NCI-H128 (cell line): ENCODE data around the gene NME5.
"Not testable (repeated sequence)": the region's sequence is repeated elsewhere in the genome, so short reads cannot be mapped to it uniquely, and the experiment has no call there.

Experiments used
- DNase-seq: peaks from one replicate; lab custom pipeline; 2025; ENCODE audit not compliant: unreplicated experiment; lab: John Stamatoyannopoulos, UW

NME5 gene

GRCh38 chr5:138083702-138084101 lies 55.5 kb downstream of the NME5 start, which contains the start of gene WNT8A:
Gene WNT8A (plus strand): TSS chr5:138084033. CDS start chr5:138084128, 95 bp downstream.
- no peak for DNase-seq

- no peak for DNase-seq
Observed at GRCh38 chr5:138082033-138082432, 57.2 kb downstream of the NME5 start.

GRCh38 chr5:138078006-138078643 lies 61.1 kb downstream of the NME5 start:
- no peak for DNase-seq

- DNase-seq: peak; percentile 38
Observed at GRCh38 chr5:138077064-138077696, 62.0 kb downstream of the NME5 start.

GRCh38 chr5:138070026-138070425 lies 69.2 kb downstream of the NME5 start:
- not testable (repeated sequence) for DNase-seq

- DNase-seq: peak; percentile 1
Observed at GRCh38 chr5:138068742-138069600, 70.3 kb downstream of the NME5 start.

GRCh38 chr5:138067945-138068344 lies 71.3 kb downstream of the NME5 start:
- no peak for DNase-seq
